Activated naive CD4-positive, alpha-beta T cell (primary cell): ENCODE measurements around the gene MYRIP.
A peak's percentile ranks its signal among the peaks of the same experiment; 100 is the strongest.
"Not testable (repeated sequence)": the region's sequence is repeated elsewhere in the genome, so short reads cannot be mapped to it uniquely, and the experiment has no call there.

Experiments
- DNase-seq, 4 experiments: peaks; one replicate each; lab custom pipeline; 2025; lab: John Stamatoyannopoulos, UW

The MYRIP gene

GRCh38 chr3:40129981-40130380, 320.6 kb downstream of the MYRIP start:
- no peak for DNase-seq

- no peak for DNase-seq
These were observed 321.3 kb downstream of the MYRIP start for GRCh38 chr3:40130721-40131120.

- DNase-seq = not testable (repeated sequence)
These were observed 324.6 kb downstream of the MYRIP start for GRCh38 chr3:40133886-40134575.

GRCh38 chr3:40137591-40138295, 328.3 kb downstream of the MYRIP start:
- DNase-seq = no peak

- DNase-seq = no peak
These were observed 334.1 kb downstream of the MYRIP start for GRCh38 chr3:40143283-40144090.

GRCh38 chr3:40148827-40149226, 339.4 kb downstream of the MYRIP start:
- DNase-seq = no peak

- DNase-seq = no peak
These were observed 343.2 kb downstream of the MYRIP start for GRCh38 chr3:40152482-40153133.

GRCh38 chr3:40160933-40161332, 351.5 kb downstream of the MYRIP start:
- no peak for DNase-seq

- no peak for DNase-seq
These were observed 353.2 kb downstream of the MYRIP start for GRCh38 chr3:40162616-40163015.

GRCh38 chr3:40166997-40167396, 357.6 kb downstream of the MYRIP start:
- no peak for DNase-seq

- no peak for DNase-seq
These were observed 358.5 kb downstream of the MYRIP start for GRCh38 chr3:40167958-40168357.

GRCh38 chr3:40169983-40170382, 360.6 kb downstream of the MYRIP start:
- no peak for DNase-seq

- DNase-seq = no peak
These were observed 361.0 kb downstream of the MYRIP start for GRCh38 chr3:40170395-40170794.

GRCh38 chr3:40172560-40172959, 363.2 kb downstream of the MYRIP start:
- DNase-seq = no peak

- DNase-seq = no peak
These were observed 363.9 kb downstream of the MYRIP start for GRCh38 chr3:40173227-40173721.

- no peak for DNase-seq
These were observed 368.7 kb downstream of the MYRIP start for GRCh38 chr3:40178012-40178594.

- peak in 3 of 4 experiments; percentile 6 to 32 (median 16) for DNase-seq
These were observed 369.6 kb downstream of the MYRIP start for GRCh38 chr3:40179016-40179415.

GRCh38 chr3:40181182-40181581, 371.8 kb downstream of the MYRIP start:
- no peak for DNase-seq

- DNase-seq = no peak
These were observed 375.8 kb downstream of the MYRIP start for GRCh38 chr3:40185029-40185695.

GRCh38 chr3:40186508-40186907, 377.1 kb downstream of the MYRIP start:
- DNase-seq = no peak

- no peak for DNase-seq
These were observed 378.5 kb downstream of the MYRIP start for GRCh38 chr3:40187945-40188344.
